HepG2 (cell line): ENCODE data around the gene VCL. TPM values are rescaled to one million over a fixed set of nuclear protein-coding genes. Genes with fewer than 3 reads are reported as not detected.

Experiments used
- ATAC-seq: fragments of 200-7000 bp; cut with Tn5 transposase; 3 replicates; pipeline ENCODE4 v1.9.1; 2020; ENCODE audit warnings: mild to moderate bottlenecking, moderate library complexity
- BruUV-seq: library from RNA; stranded (reverse); fragments of 400-500 nt; replicated peaks from 2 replicates; lab custom pipeline; 2021; lab: Mats Ljungman, UMichigan
- CTCF ChIA-PET: fragments of 300-600 bp; formaldehyde crosslinking; extraction: SDS; loops from one replicate; lab custom pipeline; 2021; ENCODE audit warnings: low total read pairs, inconsistent platforms, low intra/inter-chr PET ratio; lab: Yijun Ruan, JAX
- POLR2A ChIA-PET: fragments of 350-600 bp; sonication (Branson Sonifier 250); formaldehyde crosslinking; loops from one replicate; lab custom pipeline; 2020; ENCODE audit warnings: antibody characterized with exemption, inconsistent platforms; lab: Yijun Ruan, JAX
- DNase-seq: peaks from one replicate; pipeline ENCODE4 v3.0.0-alpha.2; 2015; ENCODE audit warnings: low spot score
- FAIRE-seq: peaks from 3 replicates; lab custom pipeline; 2011; peaks lifted over from hg19 to GRCh38; lab: Jason Lieb, UNC
- H2AFZ ChIP-seq: one replicate; pipeline ENCODE4 v1.6.1; 2011; ENCODE audit warnings: low read length, inconsistent platforms
- H3K27ac ChIP-seq: fragments of 300-600 bp; 3 replicates; pipeline ENCODE4 v1.8.0; 2011; ENCODE audit warnings: mixed run types, mild to moderate bottlenecking, mixed read lengths, low read length, inconsistent platforms; ENCODE audit not compliant: insufficient read depth; ENCODE audit errors: extremely low read length
- H3K27me3 ChIP-seq, 2 experiments: fragments of 200-600 bp in 1 of 2; 2 replicates in 1 of 2; 3 replicates in 1 of 2; pipeline versions ENCODE4 v1.6.0 to v1.8.0; 2011; ENCODE audit warnings: low read length in 2 of 2, mild to moderate bottlenecking in 2 of 2, moderate library complexity in 2 of 2, inconsistent platforms in 1 of 2; ENCODE audit not compliant: insufficient read depth in 2 of 2, control insufficient read depth in 1 of 2
- H3K36me3 ChIP-seq, 2 experiments: fragments of 200-600 bp in 1 of 2; replicated peaks in 1 of 2; 2 replicates in 1 of 2; 3 replicates in 1 of 2; pipeline versions ENCODE4 v1.5.1 to v1.8.0; 2011; ENCODE audit warnings: low read length in 2 of 2, inconsistent platforms in 1 of 2; ENCODE audit not compliant: insufficient read depth in 2 of 2, control insufficient read depth in 1 of 2
- H3K4me1 ChIP-seq: 2 replicates; pipeline ENCODE4 v1.5.1; 2012; ENCODE audit warnings: low read length, inconsistent platforms; ENCODE audit not compliant: insufficient read depth
- H3K4me2 ChIP-seq: 2 replicates; pipeline ENCODE4 v1.6.0; 2011; ENCODE audit warnings: low read depth, low read length, inconsistent platforms
- H3K4me3 ChIP-seq, 3 experiments: fragments of 200-600 bp in 1 of 3; sonication (generic), shearing (Covaris generic) in 1 of 3; replicated peaks in 1 of 3; 2 replicates each; pipeline ENCODE4 v1.5.1; 2011 to 2016; ENCODE audit warnings: low read length in 3 of 3, inconsistent platforms in 2 of 3, low read depth in 2 of 3, mild to moderate bottlenecking in 2 of 3, control low read depth in 1 of 3, mixed read lengths in 1 of 3; ENCODE audit not compliant: insufficient read depth in 1 of 3
- H3K79me2 ChIP-seq: one replicate; pipeline ENCODE4 v1.6.1; 2011; ENCODE audit warnings: low read length, inconsistent platforms; ENCODE audit not compliant: insufficient read depth
- H3K9ac ChIP-seq: 2 replicates; pipeline ENCODE4 v1.6.0; 2011; ENCODE audit warnings: mild to moderate bottlenecking, low read depth, low read length, inconsistent platforms; ENCODE audit not compliant: insufficient read depth
- H3K9me3 ChIP-seq: 2 replicates; pipeline ENCODE4 v1.5.1; 2012; ENCODE audit warnings: mild to moderate bottlenecking, low read length
- H4K20me1 ChIP-seq: 2 replicates; pipeline ENCODE4 v1.6.0; 2011; ENCODE audit warnings: inconsistent platforms, mild to moderate bottlenecking, low read length, moderate library complexity; ENCODE audit not compliant: insufficient read depth
- BCL6 ChIP-seq: IDR thresholded peaks from 2 replicates; pipeline ENCODE4 v1.6.1; 2016; ENCODE audit warnings: missing genetic modification reagents, missing compliant biosample characterization
- CBX1 ChIP-seq: IDR thresholded peaks from one replicate; pipeline ENCODE4 v1.6.1; 2016; ENCODE audit warnings: antibody characterized with exemption, low read depth
- HOMEZ ChIP-seq: IDR thresholded peaks from 2 replicates; pipeline ENCODE4 v1.6.1; 2016; ENCODE audit warnings: low read depth
- NFKB2 ChIP-seq: sonication (generic); formaldehyde crosslinking; IDR thresholded peaks from 2 replicates; pipeline ENCODE4 v1.4.0; 2020; ENCODE audit warnings: missing genetic modification reagents, borderline replicate concordance
- SKI ChIP-seq: fragments of 450-650 bp; IDR thresholded peaks from one replicate; pipeline ENCODE4 v1.6.1; 2018; ENCODE audit warnings: mild to moderate bottlenecking; ENCODE audit not compliant: partially characterized antibody
- SP2 ChIP-seq: sonication (generic); formaldehyde crosslinking; IDR thresholded peaks from 2 replicates; pipeline ENCODE4 v1.5.1; 2020; ENCODE audit warnings: mild to moderate bottlenecking, missing genetic modification reagents
- TBX2 ChIP-seq: sonication (generic); formaldehyde crosslinking; IDR thresholded peaks from 2 replicates; pipeline ENCODE4 v1.5.0; 2020; ENCODE audit warnings: missing genetic modification reagents, mild to moderate bottlenecking, borderline replicate concordance
- ZNF747 ChIP-seq: sonication (generic); formaldehyde crosslinking; IDR thresholded peaks from 2 replicates; pipeline ENCODE4 v1.8.1; 2023; ENCODE audit warnings: missing genetic modification reagents, mild to moderate bottlenecking, borderline replicate concordance
- ZNF782 ChIP-seq: sonication (generic); formaldehyde crosslinking; IDR thresholded peaks from 2 replicates; pipeline ENCODE4 v1.4.0; 2020; ENCODE audit warnings: missing genetic modification reagents, mild to moderate bottlenecking, borderline replicate concordance
- whole genome bisulfite sequencing: methylation state at CpG from one replicate; pipeline ENCODE4 v1.1.6; 2017; ENCODE audit warnings: low lambda C conversion rate; 5-methylcytosine and 5-hydroxymethylcytosine counted together
- in situ Hi-C: cut with HindIII; loops from 2 replicates; pipeline ENCODE4 v1.10.0; 2017; ENCODE audit warnings: low pct_unique_long_range_greater_than_20kb; ENCODE audit not compliant: extremely low pct_ligation_motif_present
- intact Hi-C: fragments of 100-400 bp; cut with micrococcal nuclease; formaldehyde crosslinking; loops from one replicate; pipeline ENCODE4 v1.10.0; 2022; ENCODE audit not compliant: unreplicated experiment
- polyA plus RNA-seq, 8 experiments: library from polyadenylated mRNA; depleted of rRNA in 3 of 8; stranded (reverse) in 7 of 8; unstranded in 1 of 8; fragments of >200 nt; fragmentation: Illumina TruSeq in 4 of 8; extraction: Trizol in 4 of 8; gene quantifications; 2 replicates each; pipeline versions ENCODE4 v1.2.1 to v1.2.3, GENCODE V29; 2011 to 2016; ENCODE audit warnings: low read depth in 4 of 8, missing spikeins in 1 of 8, mixed read lengths in 1 of 8; ENCODE audit not compliant: insufficient read depth in 1 of 8
- total RNA-seq, 5 experiments: library from RNA; depleted of rRNA; stranded (reverse); fragments of >200 nt; fragmentation: Illumina TruSeq; extraction: Trizol; gene quantifications; 2 replicates each; pipeline ENCODE4 v1.2.3, GENCODE V29; 2016; ENCODE audit warnings: low read depth in 1 of 5

The VCL gene
- total and polyA plus RNA-seq, 2 of the 13 experiments (the other 11 are each of a cell fraction or from before 2014, with no cell fraction given) = 17.3 to 26.9 TPM

DNA sequence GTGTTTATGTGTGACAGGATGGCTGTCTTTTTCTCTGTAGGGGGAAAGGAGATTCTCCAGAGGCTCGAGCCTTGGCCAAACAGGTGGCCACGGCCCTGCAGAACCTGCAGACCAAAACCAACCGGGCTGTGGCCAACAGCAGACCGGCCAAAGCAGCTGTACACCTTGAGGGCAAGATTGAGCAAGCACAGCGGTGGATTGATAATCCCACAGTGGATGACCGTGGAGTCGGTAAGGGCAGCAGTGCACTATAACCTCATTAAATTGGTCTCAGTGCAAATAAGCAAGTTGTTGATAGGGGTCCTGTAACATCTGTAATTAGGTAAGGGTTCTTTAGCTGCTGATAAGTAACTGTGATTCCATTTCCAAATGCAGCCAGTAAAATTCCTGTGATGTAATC, 96.3 kb downstream of the VCL start (continued):
- TF ChIP-seq SKI = no peak

DNA sequence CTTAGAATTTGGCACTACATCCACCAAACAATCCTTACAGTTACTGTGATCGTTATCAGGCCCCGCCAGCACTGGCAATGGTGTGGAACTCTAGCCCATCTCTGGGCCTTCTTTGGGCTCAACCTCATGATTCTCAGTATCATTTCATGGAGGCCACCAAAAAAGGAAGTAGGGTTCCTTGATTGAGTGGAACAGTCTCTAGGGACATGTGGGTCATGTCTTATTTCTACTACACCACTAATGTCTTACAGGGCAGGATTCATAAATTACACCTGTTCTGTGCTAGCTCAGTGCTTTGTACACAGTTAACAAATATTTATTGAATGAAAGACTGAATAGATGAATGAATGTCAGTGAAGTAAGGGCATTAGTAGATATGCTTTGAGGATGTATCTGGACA, 98.9 kb downstream of the VCL start:
- TF ChIP-seq ZNF782 (CRISPR knock-in tag) = no peak
- no peak for TF ChIP-seq NFKB2 (CRISPR knock-in tag)
- no peak for TF ChIP-seq TBX2 (CRISPR knock-in tag)
- no peak for TF ChIP-seq ZNF747 (CRISPR knock-in tag)
- no peak for FAIRE-seq
- in situ Hi-C loops = no loop called here
- H3K9me3 ChIP-seq = no peaks in the 10 kb centered on the region
- intact Hi-C loops = no loop called here
- POLR2A ChIA-PET = no interaction called here
- no peak overlapping the region for H3K27ac ChIP-seq
- H3K79me2 ChIP-seq = no peaks in the 10 kb centered on the region
- no peak overlapping the region for H2AFZ ChIP-seq
- H4K20me1 ChIP-seq = no peaks in the 10 kb centered on the region
- no peak overlapping the region for H3K4me3 ChIP-seq
- H3K4me2 ChIP-seq = no peak overlapping the region
- H3K9ac ChIP-seq = no peak overlapping the region
- CTCF ChIA-PET = no interaction called here
- no peaks in the 10 kb centered on the region for H3K4me1 ChIP-seq
- H3K36me3 ChIP-seq = peaks cover 14 to 66% of the 10 kb centered on the region in 2 experiments; a peak in 4 of 5 replicates
- DNase-seq = no peak
- WGBS = 98% methylated on average over 2 of the region's 2 CpGs
- BruUV-seq = no TSS peak
- H3K27me3 ChIP-seq = no peaks in the 10 kb centered on the region
- no peak for ATAC-seq

- ChIA-PET POLR2A (no interaction called here), CTCF (no interaction called here)
- in situ Hi-C loops = no loop called here
- no TSS peak for BruUV-seq
- WGBS = 86% methylated on average over 9 of the region's 9 CpGs
- Histone ChIP-seq H3K9me3 (no peaks in the 10 kb centered on the region), H2AFZ (no peak overlapping the region), H3K4me2 (no peak overlapping the region), H3K9ac (no peak overlapping the region), H3K4me1 (no peaks in the 10 kb centered on the region), H3K36me3 (peaks cover 14 to 60% of the 10 kb centered on the region in 2 experiments; a peak in 4 of 5 replicates), H3K79me2 (no peaks in the 10 kb centered on the region), H3K27me3 (no peaks in the 10 kb centered on the region), H3K4me3 (no peak overlapping the region), H3K27ac (no peak overlapping the region), H4K20me1 (no peaks in the 10 kb centered on the region)
- DNase-seq (no peak), ATAC-seq (no peak), FAIRE-seq (no peak)
- 0 out of 2 replicates have a peak, but pooled peaks have one; percentile 24 for TF ChIP-seq BCL6 (CRISPR knock-in tag)
- TF ChIP-seq CBX1 = no peak
- TF ChIP-seq HOMEZ (CRISPR knock-in tag) = peak; percentile 79; the same call in 1 of the 2 replicates
- TF ChIP-seq SP2 = no peak
- intact Hi-C loops = no loop called here
These were observed 99.9 kb downstream of the VCL start for GRCh38 chr10:74097776-74098175.
